Measurements from ENCODE around the gene OSGIN1. TPM values are rescaled to one million over a fixed set of nuclear protein-coding genes. Genes with fewer than 3 reads are reported as not detected.
A peak's percentile ranks its signal among the peaks of the same experiment; 100 is the strongest.

Gene OSGIN1
- total RNA-seq, 1 donor from 2014 or later, result 12.5 TPM

GRCh38 chr16:83995754-83996153 lies 42.7 kb downstream of the OSGIN1 start:
- DNase-seq, result peak; percentile 29
- no peak overlapping the region for H3K4me3 ChIP-seq
- no peaks in the 10 kb centered on the region for H3K36me3 ChIP-seq
- intact Hi-C loops (cut with micrococcal nuclease), result no loop called here
- peaks cover 12% of the 10 kb centered on the region for H3K4me1 ChIP-seq
- H3K9me3 ChIP-seq (replicated peaks), result no peaks in the 10 kb centered on the region
- peaks cover 21% of the 10 kb centered on the region for H3K27me3 ChIP-seq (ENCODE audit: low read depth)
- no peak overlapping the region for H3K27ac ChIP-seq (replicated peaks)
- no peak for TF ChIP-seq CTCF (IDR thresholded peaks at IDR 0.05; ENCODE audit: borderline replicate concordance)

- no peak for DNase-seq
- no peak for TF ChIP-seq CTCF (IDR thresholded peaks at IDR 0.05; ENCODE audit: borderline replicate concordance)
- no peaks in the 10 kb centered on the region for H3K9me3 ChIP-seq (replicated peaks)
- peaks cover 28% of the 10 kb centered on the region for H3K27me3 ChIP-seq (ENCODE audit: low read depth)
- H3K27ac ChIP-seq (replicated peaks), result no peak overlapping the region
- peaks cover 12% of the 10 kb centered on the region for H3K4me1 ChIP-seq
- no peak overlapping the region for H3K4me3 ChIP-seq
- H3K36me3 ChIP-seq, result no peaks in the 10 kb centered on the region
- intact Hi-C loops (cut with micrococcal nuclease), result no loop called here
These were observed 43.6 kb downstream of the OSGIN1 start for GRCh38 chr16:83996481-83997252.

DNA sequence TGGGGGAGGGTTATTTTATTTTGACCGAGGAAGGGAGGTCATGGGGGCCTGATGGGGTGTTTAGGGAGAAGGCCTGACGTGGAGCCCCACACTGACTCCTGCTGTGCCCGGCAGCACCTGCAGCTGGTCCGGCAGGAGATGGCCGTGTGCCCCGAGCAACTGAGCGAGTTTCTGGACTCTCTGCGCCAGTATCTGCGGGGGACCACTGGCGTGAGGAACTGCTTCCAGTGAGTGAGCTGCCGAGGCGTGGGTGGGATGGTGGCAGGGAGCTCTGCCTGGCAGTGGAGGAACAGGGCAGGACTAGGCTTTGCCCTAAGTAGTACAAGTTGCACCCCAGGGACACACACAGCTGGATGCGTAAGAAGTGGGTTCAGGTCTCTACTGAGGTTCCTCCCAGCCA lies 45.1 kb downstream of the OSGIN1 start:
- H3K9me3 ChIP-seq (replicated peaks), result no peaks in the 10 kb centered on the region
- no peak for TF ChIP-seq CTCF (IDR thresholded peaks at IDR 0.05; ENCODE audit: borderline replicate concordance)
- no peak overlapping the region for H3K27ac ChIP-seq (replicated peaks)
- no peaks in the 10 kb centered on the region for H3K36me3 ChIP-seq
- intact Hi-C loops (cut with micrococcal nuclease), result no loop called here
- H3K4me3 ChIP-seq, result no peak overlapping the region
- H3K4me1 ChIP-seq, result peaks cover 2% of the 10 kb centered on the region
- no peak for DNase-seq
- H3K27me3 ChIP-seq (ENCODE audit: low read depth), result peaks cover 36% of the 10 kb centered on the region

DNA sequence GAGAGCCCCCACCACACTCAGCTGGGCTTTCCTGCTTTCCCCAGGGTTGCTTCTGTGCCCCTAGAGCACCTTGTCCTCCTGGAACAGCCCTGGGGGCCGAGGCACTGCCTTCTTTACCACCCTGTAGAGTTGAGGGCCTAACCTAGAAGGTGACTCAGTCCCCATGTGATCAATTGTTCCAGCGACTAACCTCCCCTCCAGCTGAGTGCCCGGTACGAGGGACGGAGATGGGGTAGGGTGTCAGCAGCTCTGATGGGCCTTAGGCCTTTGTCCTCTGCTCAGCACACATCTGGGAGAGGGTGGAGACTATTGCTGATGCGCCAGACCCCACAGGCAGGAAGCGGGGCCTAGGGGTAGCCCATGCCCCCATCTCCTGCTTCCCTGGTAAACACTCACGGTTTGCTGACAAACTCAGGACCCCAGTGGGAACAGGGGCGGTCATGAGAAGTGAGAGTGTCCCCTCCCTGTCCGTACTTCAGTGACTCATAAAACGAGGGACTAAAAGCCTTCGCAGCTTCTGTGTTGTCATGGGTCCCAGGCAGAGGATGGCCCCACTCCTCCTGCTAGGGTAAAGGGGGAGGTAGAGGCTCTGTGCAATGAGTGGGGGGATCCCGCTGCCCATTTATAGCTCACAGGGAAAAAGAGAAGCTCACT lies 48.1 kb downstream of the OSGIN1 start:
- H3K27me3 ChIP-seq (ENCODE audit: low read depth), result peaks cover 31% of the 10 kb centered on the region
- no peak overlapping the region for H3K27ac ChIP-seq (replicated peaks)
- TF ChIP-seq CTCF (IDR thresholded peaks at IDR 0.05; ENCODE audit: borderline replicate concordance), result no peak
- no peak for DNase-seq
- H3K4me3 ChIP-seq, result no peak overlapping the region
- no peaks in the 10 kb centered on the region for H3K9me3 ChIP-seq (replicated peaks)
- no peaks in the 10 kb centered on the region for H3K36me3 ChIP-seq
- intact Hi-C loops (cut with micrococcal nuclease), result no loop called here
- no peaks in the 10 kb centered on the region for H3K4me1 ChIP-seq

DNA sequence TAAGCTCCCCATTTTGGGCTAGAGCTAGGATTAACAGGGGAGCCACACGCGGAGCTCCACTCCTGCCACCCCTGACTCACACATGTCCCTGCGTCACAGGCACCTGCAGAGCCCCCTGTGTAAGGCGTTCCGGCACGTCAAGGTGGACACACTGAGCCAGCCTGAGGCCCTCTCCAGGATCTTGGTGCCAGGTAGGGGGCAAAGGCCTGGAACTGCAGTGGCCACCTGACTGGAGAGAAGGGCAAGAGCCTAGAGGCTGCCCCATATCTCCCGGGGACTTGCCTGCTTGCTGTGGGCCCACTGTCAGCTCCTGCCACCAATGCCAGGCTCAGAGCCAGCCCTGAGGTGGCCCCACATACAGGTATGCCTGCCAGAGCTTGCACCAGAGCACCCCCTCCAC lies 48.7 kb downstream of the OSGIN1 start:
- Histone ChIP-seq H3K4me1 (no peaks in the 10 kb centered on the region), H3K27me3 (ENCODE audit: low read depth) (peaks cover 29% of the 10 kb centered on the region), H3K27ac (replicated peaks) (no peak overlapping the region), H3K4me3 (no peak overlapping the region), H3K9me3 (replicated peaks) (no peaks in the 10 kb centered on the region), H3K36me3 (no peaks in the 10 kb centered on the region)
- DNase-seq, result no peak
- intact Hi-C loops (cut with micrococcal nuclease), result no loop called here
- TF ChIP-seq CTCF (IDR thresholded peaks at IDR 0.05; ENCODE audit: borderline replicate concordance), result no peak

Data from left ventricle myocardium inferior (tissue), 1 donor.